Measurements from ENCODE around the gene GJE1. TPM values are rescaled to one million over a fixed set of nuclear protein-coding genes. Genes with fewer than 3 reads are reported as not detected.

GJE1 gene
- total RNA-seq, 1 donor from 2014 or later, result not detected

- H3K36me3 Mint-ChIP-seq (ENCODE audit: unreplicated experiment), result peaks cover 52% of the 10 kb centered on the region
- no peak overlapping the region for H3K27ac Mint-ChIP-seq (ENCODE audit: unreplicated experiment)
- no peak overlapping the region for H3K4me3 Mint-ChIP-seq (ENCODE audit: unreplicated experiment)
- H3K4me1 Mint-ChIP-seq (ENCODE audit: unreplicated experiment), result no peaks in the 10 kb centered on the region
- no peaks in the 10 kb centered on the region for H3K27me3 Mint-ChIP-seq (ENCODE audit: unreplicated experiment)
- H3K9me3 Mint-ChIP-seq (ENCODE audit: unreplicated experiment), result peaks cover 12% of the 10 kb centered on the region
- TF ChIP-seq, protein P1, sequence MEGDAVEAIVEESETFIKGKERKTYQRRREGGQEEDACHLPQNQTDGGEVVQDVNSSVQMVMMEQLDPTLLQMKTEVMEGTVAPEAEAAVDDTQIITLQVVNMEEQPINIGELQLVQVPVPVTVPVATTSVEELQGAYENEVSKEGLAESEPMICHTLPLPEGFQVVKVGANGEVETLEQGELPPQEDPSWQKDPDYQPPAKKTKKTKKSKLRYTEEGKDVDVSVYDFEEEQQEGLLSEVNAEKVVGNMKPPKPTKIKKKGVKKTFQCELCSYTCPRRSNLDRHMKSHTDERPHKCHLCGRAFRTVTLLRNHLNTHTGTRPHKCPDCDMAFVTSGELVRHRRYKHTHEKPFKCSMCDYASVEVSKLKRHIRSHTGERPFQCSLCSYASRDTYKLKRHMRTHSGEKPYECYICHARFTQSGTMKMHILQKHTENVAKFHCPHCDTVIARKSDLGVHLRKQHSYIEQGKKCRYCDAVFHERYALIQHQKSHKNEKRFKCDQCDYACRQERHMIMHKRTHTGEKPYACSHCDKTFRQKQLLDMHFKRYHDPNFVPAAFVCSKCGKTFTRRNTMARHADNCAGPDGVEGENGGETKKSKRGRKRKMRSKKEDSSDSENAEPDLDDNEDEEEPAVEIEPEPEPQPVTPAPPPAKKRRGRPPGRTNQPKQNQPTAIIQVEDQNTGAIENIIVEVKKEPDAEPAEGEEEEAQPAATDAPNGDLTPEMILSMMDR (IDR thresholded peaks at IDR 0.05), result no peak
- DNase-seq (ENCODE audit: extremely low spot score, unreplicated experiment), result no peak
Observed at GRCh38 chr6:142173980-142174379, 41.3 kb downstream of the GJE1 start.

DNA sequence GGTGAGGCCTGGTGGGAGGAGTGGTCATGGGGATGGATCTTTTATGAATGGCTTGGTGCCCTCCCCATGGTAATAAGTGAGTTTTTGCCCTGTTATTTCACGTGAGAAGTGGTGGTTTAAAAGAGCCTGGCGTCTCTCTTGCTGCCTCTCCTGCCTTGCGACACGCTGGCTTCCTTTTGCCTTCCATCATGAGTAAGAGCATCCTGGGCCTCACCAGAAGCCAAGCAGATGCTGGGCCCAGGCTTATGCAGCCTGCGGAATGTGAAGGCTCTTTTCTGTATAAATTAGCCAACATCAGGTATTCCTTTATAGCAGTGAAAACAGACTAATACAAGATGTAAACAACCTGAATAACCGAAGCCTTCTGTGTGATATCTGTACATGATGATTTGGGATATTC is 42.0 kb downstream of the GJE1 start:
- no peaks in the 10 kb centered on the region for H3K27me3 Mint-ChIP-seq (ENCODE audit: unreplicated experiment)
- no peak overlapping the region for H3K4me3 Mint-ChIP-seq (ENCODE audit: unreplicated experiment)
- H3K36me3 Mint-ChIP-seq (ENCODE audit: unreplicated experiment), result peaks cover 55% of the 10 kb centered on the region
- DNase-seq (ENCODE audit: extremely low spot score, unreplicated experiment), result no peak
- no peaks in the 10 kb centered on the region for H3K4me1 Mint-ChIP-seq (ENCODE audit: unreplicated experiment)
- no peak overlapping the region for H3K27ac Mint-ChIP-seq (ENCODE audit: unreplicated experiment)
- TF ChIP-seq, protein P1 (IDR thresholded peaks at IDR 0.05), result no peak
- peaks cover 12% of the 10 kb centered on the region for H3K9me3 Mint-ChIP-seq (ENCODE audit: unreplicated experiment)

DNA sequence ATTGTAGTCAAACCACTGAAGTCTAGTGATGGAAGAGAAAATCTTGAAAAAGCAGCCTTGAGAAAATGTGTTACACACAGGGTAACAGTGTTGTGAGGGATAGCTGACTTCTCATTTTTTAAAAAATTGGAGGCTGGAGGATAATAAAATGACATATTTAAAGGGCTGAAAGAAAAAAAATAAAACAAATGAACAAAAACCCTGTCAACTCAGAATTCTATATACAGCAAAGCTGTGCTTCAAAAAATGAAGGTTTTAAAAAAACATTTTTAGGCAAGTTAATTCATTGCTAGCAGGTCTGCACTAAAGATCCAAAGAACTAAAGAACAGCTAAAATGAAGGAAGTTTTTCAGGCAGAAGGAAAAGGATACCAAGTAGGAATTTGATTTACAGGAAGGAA is 45.4 kb downstream of the GJE1 start:
- Mint-ChIP-seq H3K27me3 (ENCODE audit: unreplicated experiment) (no peaks in the 10 kb centered on the region), H3K36me3 (ENCODE audit: unreplicated experiment) (peaks cover 52% of the 10 kb centered on the region), H3K4me1 (ENCODE audit: unreplicated experiment) (no peaks in the 10 kb centered on the region), H3K4me3 (ENCODE audit: unreplicated experiment) (no peak overlapping the region), H3K27ac (ENCODE audit: unreplicated experiment) (no peak overlapping the region), H3K9me3 (ENCODE audit: unreplicated experiment) (peaks cover 12% of the 10 kb centered on the region)
- TF ChIP-seq, protein P1 (IDR thresholded peaks at IDR 0.05), result no peak
- DNase-seq (ENCODE audit: extremely low spot score, unreplicated experiment), result no peak

- DNase-seq (ENCODE audit: extremely low spot score, unreplicated experiment), result no peak
- H3K27me3 Mint-ChIP-seq (ENCODE audit: unreplicated experiment), result no peaks in the 10 kb centered on the region
- TF ChIP-seq, protein P1 (IDR thresholded peaks at IDR 0.05), result no peak
- peaks cover 30% of the 10 kb centered on the region for H3K36me3 Mint-ChIP-seq (ENCODE audit: unreplicated experiment)
- H3K4me3 Mint-ChIP-seq (ENCODE audit: unreplicated experiment), result no peak overlapping the region
- peaks cover 12% of the 10 kb centered on the region for H3K9me3 Mint-ChIP-seq (ENCODE audit: unreplicated experiment)
- H3K27ac Mint-ChIP-seq (ENCODE audit: unreplicated experiment), result no peak overlapping the region
- H3K4me1 Mint-ChIP-seq (ENCODE audit: unreplicated experiment), result peaks cover under 1% of the 10 kb centered on the region
Observed at GRCh38 chr6:142182004-142182403, 49.3 kb downstream of the GJE1 start.

DNA sequence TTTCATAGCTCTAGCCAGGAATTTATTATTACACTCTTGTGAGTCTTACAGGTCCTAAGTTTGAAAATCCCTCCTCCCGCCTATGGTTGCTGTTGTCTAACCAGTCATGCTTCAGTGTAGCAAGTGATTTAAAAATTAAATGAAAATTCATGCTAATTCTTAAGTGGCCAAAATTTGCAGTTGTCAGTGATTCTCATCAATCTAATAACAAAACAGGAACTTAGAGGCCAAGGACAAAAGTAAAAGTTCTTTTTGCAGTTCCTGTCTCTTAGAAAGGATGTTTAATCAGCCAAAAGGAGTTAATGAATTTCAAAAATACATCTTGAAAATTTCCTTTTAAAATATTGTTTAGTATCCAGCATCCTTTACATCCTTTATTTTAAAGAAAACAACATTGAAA is 50.6 kb downstream of the GJE1 start:
- no peak overlapping the region for H3K27ac Mint-ChIP-seq (ENCODE audit: unreplicated experiment)
- peaks cover 17% of the 10 kb centered on the region for H3K36me3 Mint-ChIP-seq (ENCODE audit: unreplicated experiment)
- no peak overlapping the region for H3K4me3 Mint-ChIP-seq (ENCODE audit: unreplicated experiment)
- TF ChIP-seq, protein P1 (IDR thresholded peaks at IDR 0.05), result no peak
- peaks cover 6% of the 10 kb centered on the region for H3K4me1 Mint-ChIP-seq (ENCODE audit: unreplicated experiment)
- no peaks in the 10 kb centered on the region for H3K27me3 Mint-ChIP-seq (ENCODE audit: unreplicated experiment)
- no peak for DNase-seq (ENCODE audit: extremely low spot score, unreplicated experiment)
- H3K9me3 Mint-ChIP-seq (ENCODE audit: unreplicated experiment), result peaks cover under 1% of the 10 kb centered on the region

Measured in osteocyte (in vitro differentiated cells).